A549 (cell line): ENCODE measurements around the gene ITGAL.

ENCODE experiments used
- CHD2 ChIP-seq: fragments of 150-350 bp; IDR thresholded peaks from 2 replicates; pipeline ENCODE4 v1.6.1; 2014; ENCODE audit warnings: low read length; ENCODE audit not compliant: partially characterized antibody
- EP300 ChIP-seq, 2 experiments: fragments of >200 bp; sonication (Bioruptor Twin); formaldehyde crosslinking; IDR thresholded peaks; 2 replicates in 1 of 2; 3 replicates in 1 of 2; pipeline ENCODE4 v1.6.1; 2016 to 2017
- RFX5 ChIP-seq: fragments of 450-650 bp; IDR thresholded peaks from 2 replicates; pipeline ENCODE4 v1.7.1; 2014; ENCODE audit warnings: antibody characterized with exemption, mild to moderate bottlenecking, moderate library complexity
- ZC3H11A ChIP-seq: fragments of 450-650 bp; IDR thresholded peaks from 2 replicates; pipeline ENCODE4 v1.6.1; 2014; ENCODE audit warnings: antibody characterized with exemption, mild to moderate bottlenecking
- TF ChIP-seq, protein P1 (sequence below): fragments of >200 bp; sonication (Bioruptor Twin); formaldehyde crosslinking; IDR thresholded peaks from 3 replicates; pipeline ENCODE4 v1.5.1; 2016

DNA sequence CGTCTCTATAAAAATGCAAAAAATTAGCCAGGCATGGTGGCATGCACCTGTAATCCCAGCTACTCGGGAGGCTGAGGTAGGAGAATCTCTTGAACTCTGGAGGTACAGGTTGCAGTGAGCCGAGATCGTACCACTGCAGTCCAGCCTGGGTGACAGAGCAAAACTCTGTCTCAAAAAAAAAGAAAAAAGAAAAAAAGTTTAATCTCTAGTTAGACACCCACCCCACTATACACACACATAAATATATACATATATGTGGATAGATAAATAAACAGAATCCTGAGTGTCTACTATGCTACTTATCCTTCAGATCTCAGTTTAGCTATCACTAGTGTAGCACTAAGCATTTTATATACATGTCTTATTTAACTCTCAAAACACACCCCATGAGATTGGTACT, 18.7 kb downstream of the ITGAL start:
- TF ChIP-seq CHD2: no peak
- TF ChIP-seq RFX5: no peak
- TF ChIP-seq ZC3H11A: no peak
- TF ChIP-seq, protein P1, sequence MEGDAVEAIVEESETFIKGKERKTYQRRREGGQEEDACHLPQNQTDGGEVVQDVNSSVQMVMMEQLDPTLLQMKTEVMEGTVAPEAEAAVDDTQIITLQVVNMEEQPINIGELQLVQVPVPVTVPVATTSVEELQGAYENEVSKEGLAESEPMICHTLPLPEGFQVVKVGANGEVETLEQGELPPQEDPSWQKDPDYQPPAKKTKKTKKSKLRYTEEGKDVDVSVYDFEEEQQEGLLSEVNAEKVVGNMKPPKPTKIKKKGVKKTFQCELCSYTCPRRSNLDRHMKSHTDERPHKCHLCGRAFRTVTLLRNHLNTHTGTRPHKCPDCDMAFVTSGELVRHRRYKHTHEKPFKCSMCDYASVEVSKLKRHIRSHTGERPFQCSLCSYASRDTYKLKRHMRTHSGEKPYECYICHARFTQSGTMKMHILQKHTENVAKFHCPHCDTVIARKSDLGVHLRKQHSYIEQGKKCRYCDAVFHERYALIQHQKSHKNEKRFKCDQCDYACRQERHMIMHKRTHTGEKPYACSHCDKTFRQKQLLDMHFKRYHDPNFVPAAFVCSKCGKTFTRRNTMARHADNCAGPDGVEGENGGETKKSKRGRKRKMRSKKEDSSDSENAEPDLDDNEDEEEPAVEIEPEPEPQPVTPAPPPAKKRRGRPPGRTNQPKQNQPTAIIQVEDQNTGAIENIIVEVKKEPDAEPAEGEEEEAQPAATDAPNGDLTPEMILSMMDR: no peak
- TF ChIP-seq EP300 (IDR thresholded peaks at IDR 0.05): no peak
